ENCODE data around the gene NAB2. TPM values are rescaled to one million over a fixed set of nuclear protein-coding genes. Genes with fewer than 3 reads are reported as not detected.
"Not testable (repeated sequence)": the region's sequence is repeated elsewhere in the genome, so short reads cannot be mapped to it uniquely, and the experiment has no call there.

NAB2 gene
- total and polyA plus RNA-seq, 8 donors: 28.4 to 52.0 (median 42.8) TPM

DNA sequence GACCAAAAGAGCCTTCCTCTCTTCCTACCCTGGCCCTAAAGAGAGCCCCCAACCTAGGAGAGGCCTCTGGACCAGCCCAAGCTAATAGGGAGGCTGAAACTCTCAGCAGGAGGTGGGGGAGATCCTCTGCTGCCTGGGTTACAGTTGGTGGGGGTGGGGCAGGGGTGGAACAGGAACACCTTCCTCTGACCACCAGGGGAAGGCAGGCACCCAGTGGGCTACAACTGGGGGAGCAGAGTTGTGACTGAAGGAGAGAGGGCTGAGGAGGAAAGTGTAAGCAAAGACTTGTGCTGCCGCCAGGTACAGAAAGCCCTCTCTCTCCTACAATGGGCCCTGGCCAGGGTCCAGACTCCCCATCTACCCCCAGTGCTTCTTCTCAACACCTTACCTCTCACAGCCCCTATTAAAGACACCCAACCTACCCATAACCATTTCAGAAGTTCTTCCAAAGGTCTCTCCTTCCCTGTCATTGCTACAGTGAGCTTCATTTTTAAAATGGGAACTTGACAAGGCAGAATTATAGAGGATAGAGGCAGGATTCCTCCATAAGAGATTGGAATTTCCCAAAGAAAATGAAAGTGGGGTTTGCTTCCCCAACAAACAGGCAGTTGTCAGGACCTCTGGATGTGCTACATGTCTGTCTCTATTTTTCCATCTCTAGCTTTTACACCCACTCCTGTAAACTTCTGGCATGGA is 40.3 kb upstream of the NAB2 start:
- intact Hi-C loops (cut with DNase I): no loop called here
- DNase-seq (no peak), ATAC-seq (no peak)
- peaks cover 0 to 6% of the 10 kb centered on the region in 2 donors for H3K27me3 ChIP-seq
- H3K4me1 ChIP-seq: peaks cover 0 to 38% of the 10 kb centered on the region in 2 donors
- no peaks in the 10 kb centered on the region for H3K36me3 ChIP-seq
- TF ChIP-seq, protein P1, sequence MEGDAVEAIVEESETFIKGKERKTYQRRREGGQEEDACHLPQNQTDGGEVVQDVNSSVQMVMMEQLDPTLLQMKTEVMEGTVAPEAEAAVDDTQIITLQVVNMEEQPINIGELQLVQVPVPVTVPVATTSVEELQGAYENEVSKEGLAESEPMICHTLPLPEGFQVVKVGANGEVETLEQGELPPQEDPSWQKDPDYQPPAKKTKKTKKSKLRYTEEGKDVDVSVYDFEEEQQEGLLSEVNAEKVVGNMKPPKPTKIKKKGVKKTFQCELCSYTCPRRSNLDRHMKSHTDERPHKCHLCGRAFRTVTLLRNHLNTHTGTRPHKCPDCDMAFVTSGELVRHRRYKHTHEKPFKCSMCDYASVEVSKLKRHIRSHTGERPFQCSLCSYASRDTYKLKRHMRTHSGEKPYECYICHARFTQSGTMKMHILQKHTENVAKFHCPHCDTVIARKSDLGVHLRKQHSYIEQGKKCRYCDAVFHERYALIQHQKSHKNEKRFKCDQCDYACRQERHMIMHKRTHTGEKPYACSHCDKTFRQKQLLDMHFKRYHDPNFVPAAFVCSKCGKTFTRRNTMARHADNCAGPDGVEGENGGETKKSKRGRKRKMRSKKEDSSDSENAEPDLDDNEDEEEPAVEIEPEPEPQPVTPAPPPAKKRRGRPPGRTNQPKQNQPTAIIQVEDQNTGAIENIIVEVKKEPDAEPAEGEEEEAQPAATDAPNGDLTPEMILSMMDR (IDR thresholded peaks at IDR 0.05): no peak
- H3K4me3 ChIP-seq: no peak overlapping the region
- H3K9me3 ChIP-seq: no peaks in the 10 kb centered on the region
- H3K27ac ChIP-seq: peak overlapping the region in 1 of 2 donors; percentile 28

DNA sequence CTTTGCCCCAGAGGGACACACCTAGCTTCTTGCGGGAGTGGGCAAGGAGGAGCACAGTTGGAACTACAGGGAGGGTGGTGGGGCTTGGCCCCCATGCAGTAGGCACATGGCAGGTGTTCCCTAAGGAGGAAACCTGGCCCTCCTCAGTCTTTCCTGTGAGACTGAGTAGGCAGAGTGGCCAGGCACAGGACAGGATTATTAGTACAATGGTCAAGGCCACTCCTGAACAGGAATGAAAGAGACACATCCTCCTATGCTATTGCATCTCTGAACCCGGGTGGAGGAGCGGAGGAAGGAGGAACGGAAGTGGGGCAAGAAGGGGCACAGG is 39.8 kb upstream of the NAB2 start:
- intact Hi-C loops (cut with DNase I): no loop called here
- peak overlapping the region in 1 of 2 donors; percentile 28 for H3K27ac ChIP-seq
- TF ChIP-seq, protein P1 (IDR thresholded peaks at IDR 0.05): no peak
- ATAC-seq (no peak), DNase-seq (no peak)
- H3K4me1 ChIP-seq: peaks cover 0 to 38% of the 10 kb centered on the region in 2 donors
- H3K27me3 ChIP-seq: peaks cover 0 to 6% of the 10 kb centered on the region in 2 donors
- no peaks in the 10 kb centered on the region for H3K36me3 ChIP-seq
- H3K9me3 ChIP-seq: no peaks in the 10 kb centered on the region
- no peak overlapping the region for H3K4me3 ChIP-seq

DNA sequence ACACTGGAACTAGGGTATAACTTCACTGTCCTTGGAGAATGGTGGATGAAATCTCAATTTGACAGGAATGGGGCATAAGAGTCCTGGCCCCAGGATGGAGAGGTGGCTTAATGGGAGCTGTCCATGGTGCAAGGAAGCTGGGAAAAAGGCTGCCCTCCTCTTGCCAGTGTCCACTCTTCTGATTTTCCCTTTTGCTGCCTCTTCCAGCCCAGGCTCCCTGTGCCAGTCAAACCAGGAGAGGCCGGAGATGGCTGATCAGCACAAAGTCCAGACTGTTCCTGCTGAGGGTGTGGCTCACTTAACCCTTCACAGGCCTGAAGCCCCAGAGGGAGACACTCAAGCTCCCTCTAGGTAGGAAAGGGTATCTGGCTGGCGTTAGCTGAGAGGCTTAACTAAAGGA is 39.0 kb upstream of the NAB2 start, which contains the start of gene MYO1A:
MYO1A (minus strand) TSS at position 240 of the 400 bp plus-strand sequence. CDS start 1,806 bp downstream, outside the sequence.
- DNase-seq (no peak), ATAC-seq (peak; percentile 42)
- Histone ChIP-seq H3K9me3 (no peaks in the 10 kb centered on the region), H3K27me3 (peaks cover 0 to 6% of the 10 kb centered on the region in 2 donors), H3K4me3 (no peak within 1 kb of the TSS), H3K27ac (peak within 1 kb of the TSS in 1 of 2 donors; percentile 28), H3K4me1 (peaks cover 0 to 38% of the 10 kb centered on the region in 2 donors), H3K36me3 (no peaks in the 10 kb centered on the region)
- TF ChIP-seq, protein P1 (IDR thresholded peaks at IDR 0.05): no peak
- intact Hi-C loops (cut with DNase I): no loop called here

DNA sequence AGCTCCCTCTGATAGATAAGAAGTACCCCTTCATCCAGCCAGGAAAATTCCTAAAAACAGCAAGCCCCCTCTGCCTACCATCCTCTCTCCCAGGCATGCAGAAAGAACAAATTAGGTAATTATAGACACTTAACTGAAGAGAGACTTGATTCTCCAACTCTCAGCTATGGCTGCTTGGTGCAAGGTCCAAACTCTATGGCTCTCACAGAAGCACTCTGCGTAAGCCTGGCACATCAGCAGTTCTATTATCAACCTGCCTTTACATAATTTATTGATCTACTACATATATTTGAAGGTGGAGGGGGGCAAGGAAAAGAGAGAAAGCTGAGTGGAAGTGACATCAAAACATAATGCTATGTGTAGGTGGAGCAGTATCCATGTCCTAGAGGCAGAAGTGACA is 37.9 kb upstream of the NAB2 start:
- no peak overlapping the region for H3K4me3 ChIP-seq
- H3K27ac ChIP-seq: no peak overlapping the region
- intact Hi-C loops (cut with DNase I): no loop called here
- no peaks in the 10 kb centered on the region for H3K9me3 ChIP-seq
- H3K4me1 ChIP-seq: peaks cover 0 to 40% of the 10 kb centered on the region in 2 donors
- DNase-seq: no peak
- no peaks in the 10 kb centered on the region for H3K27me3 ChIP-seq
- no peak for ATAC-seq
- no peaks in the 10 kb centered on the region for H3K36me3 ChIP-seq
- TF ChIP-seq, protein P1 (IDR thresholded peaks at IDR 0.05): no peak

DNA sequence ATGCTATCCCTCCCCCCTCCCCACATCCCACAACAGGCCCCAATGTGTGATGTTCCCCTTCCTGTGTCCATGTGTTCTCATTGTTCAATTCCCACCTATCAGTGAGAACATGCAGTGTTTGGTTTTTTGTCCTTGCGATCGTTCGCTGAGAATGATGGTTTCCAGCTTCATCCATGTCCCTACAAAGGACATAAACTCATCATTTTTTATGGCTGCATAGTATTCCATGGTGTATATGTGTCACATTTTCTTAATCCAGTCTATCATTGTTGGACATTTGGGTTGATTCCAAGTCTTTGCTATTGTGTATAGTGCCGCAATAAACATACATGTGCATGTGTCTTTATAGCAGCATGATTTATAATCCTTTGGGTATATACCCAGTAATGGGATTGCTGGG is 35.8 kb upstream of the NAB2 start:
- DNase-seq; H3K36me3 ChIP-seq; H3K27me3 ChIP-seq; H3K9me3 ChIP-seq; ATAC-seq; H3K4me3 ChIP-seq; H3K27ac ChIP-seq; intact Hi-C loops (cut with DNase I): not testable (repeated sequence)
- peaks cover 0 to 19% of the 10 kb centered on the region in 2 donors for H3K4me1 ChIP-seq

DNA sequence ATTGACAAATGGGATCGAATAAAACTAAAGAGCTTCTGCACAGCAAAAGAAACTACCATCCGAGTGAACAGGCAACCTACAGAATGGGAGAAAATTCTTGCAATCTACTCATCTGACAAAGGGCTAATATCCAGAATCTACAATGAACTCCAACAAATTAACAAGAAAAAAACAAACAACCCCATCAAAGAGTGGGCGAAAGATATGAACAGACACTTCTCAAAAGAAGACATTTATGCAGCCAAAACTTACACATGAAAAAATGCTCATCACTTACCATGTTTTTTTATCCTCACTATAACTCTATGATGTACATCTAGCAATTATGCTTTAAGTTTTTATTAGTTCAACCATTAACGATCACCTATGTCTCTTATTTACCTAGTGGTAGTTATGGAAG is 35.0 kb upstream of the NAB2 start:
- H3K4me3 ChIP-seq; ATAC-seq; DNase-seq; intact Hi-C loops (cut with DNase I); H3K9me3 ChIP-seq; H3K27me3 ChIP-seq; H3K27ac ChIP-seq: not testable (repeated sequence)
- H3K36me3 ChIP-seq: peaks cover 0 to 10% of the 10 kb centered on the region in 2 donors
- peaks cover 0 to 11% of the 10 kb centered on the region in 2 donors for H3K4me1 ChIP-seq

Data from left lung (tissue), 10 donors.